Measurements from ENCODE around the gene PLEKHM2.

Gene PLEKHM2

GRCh38 chr1:15737324-15738319 is 53.5 kb downstream of the PLEKHM2 start:
- no peak for DNase-seq

GRCh38 chr1:15738416-15739113 is 54.4 kb downstream of the PLEKHM2 start:
- DNase-seq, result no peak

GRCh38 chr1:15739259-15739658 is 55.1 kb downstream of the PLEKHM2 start:
- DNase-seq, result no peak

- DNase-seq, result no peak
Measured at GRCh38 chr1:15739745-15740144, 55.6 kb downstream of the PLEKHM2 start.

DNA sequence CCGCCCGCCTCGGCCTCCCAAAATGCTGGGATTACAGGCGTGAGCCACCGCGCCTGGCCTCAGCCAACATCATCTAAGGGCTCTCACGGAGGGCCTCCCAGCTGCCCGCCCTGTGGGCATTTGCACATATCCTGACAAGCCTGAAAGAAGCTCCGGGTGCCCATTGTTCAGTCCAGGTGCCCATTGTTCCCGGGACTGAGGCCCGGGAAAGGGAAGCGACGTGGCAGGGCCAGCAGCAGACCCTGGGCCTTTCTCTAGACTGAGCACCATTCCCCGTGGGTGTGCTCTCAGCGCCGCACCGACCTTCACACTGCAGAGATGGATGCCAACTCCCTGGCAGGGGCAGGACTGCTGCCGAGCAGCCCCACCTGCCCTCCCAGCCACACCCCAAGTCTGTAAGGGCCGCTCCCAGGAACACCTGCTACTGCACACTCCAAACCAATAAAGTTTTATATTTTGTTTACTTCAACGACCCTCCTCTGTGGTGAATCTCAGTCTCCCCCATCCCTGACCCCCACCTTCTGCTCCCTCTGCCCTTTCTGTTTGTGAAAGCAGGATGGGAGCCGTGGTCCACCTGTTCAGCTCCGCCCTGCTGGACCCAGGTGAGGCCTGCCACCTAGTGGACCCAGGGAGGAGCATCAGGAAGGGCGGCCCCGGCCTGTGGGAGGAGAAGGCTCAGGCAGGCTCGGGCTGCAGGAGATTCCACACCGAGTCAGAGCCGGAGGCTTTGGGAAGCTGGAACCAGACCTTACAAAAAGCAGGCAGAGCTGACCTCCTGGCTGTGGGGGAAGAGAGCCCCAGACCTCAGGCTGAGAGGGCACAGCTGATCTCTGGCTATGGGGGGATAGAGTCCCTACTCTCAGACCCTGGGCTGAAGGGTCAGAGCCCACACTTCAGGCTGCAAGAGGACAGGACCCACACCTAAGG is 57.1 kb downstream of the PLEKHM2 start:
- DNase-seq, result peak in 53 of 58 donors; percentile 9 to 82 (median 39)

DNA sequence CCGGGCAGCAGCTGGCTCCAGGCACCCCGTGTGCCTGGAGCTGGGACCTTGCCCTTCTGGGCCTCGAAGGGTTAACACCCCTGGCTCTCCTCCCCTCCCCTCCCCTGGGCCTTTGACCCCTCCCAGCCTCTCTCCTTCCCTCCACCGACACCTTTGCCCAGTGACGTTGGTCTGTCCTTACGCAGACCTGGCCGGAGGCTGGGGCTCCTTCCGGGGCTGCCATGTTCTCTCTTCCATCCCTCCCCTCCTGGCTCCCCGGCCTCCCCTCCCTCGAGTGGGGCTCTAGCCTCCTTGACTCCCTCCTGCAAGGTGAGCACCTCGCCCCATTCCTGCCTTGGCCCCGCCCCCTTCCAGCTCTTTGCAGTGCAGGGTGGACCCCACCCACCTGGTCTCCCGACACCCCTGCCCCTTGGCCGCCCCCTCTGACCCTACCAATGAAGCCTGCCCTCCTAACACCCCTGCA is 58.2 kb downstream of the PLEKHM2 start, which contains the start of gene TMEM82:
TMEM82 (plus strand) TSS at position 161 of the 463 bp plus-strand sequence; CDS start at position 222, 61 bp downstream.
- DNase-seq, result no peak

DNA sequence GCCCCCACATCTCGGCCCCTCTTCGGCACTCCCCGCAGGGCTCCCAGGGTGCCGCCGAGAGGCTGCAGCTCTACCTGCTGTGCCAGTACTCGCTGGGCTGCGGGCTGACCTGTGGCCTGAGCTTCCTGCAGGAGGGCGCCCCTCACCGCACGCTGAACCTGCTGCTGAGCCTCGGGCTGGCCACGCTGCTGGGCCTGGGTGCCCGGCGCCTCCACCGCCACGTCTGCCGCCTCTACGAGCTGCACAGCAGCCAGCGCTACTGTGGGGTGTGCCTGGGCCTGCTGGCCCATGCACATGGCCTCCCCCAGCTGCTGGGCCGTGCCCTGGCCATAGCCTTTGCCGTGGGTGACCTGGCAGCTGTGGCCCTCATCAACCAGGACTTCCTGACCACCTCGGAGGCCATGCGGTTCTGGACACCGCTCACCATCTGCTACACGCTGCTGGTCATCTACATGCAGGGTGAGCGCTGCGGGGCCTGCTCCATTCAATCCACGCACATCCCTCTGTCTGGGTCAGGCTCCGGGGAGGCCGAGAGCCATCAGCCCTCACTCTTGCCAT is 60.1 kb downstream of the PLEKHM2 start:
- no peak for DNase-seq

GRCh38 chr1:15747378-15747777 is 63.3 kb downstream of the PLEKHM2 start:
- no peak for DNase-seq

GRCh38 chr1:15748264-15748663 is 64.1 kb downstream of the PLEKHM2 start:
- DNase-seq, result no peak

DNA sequence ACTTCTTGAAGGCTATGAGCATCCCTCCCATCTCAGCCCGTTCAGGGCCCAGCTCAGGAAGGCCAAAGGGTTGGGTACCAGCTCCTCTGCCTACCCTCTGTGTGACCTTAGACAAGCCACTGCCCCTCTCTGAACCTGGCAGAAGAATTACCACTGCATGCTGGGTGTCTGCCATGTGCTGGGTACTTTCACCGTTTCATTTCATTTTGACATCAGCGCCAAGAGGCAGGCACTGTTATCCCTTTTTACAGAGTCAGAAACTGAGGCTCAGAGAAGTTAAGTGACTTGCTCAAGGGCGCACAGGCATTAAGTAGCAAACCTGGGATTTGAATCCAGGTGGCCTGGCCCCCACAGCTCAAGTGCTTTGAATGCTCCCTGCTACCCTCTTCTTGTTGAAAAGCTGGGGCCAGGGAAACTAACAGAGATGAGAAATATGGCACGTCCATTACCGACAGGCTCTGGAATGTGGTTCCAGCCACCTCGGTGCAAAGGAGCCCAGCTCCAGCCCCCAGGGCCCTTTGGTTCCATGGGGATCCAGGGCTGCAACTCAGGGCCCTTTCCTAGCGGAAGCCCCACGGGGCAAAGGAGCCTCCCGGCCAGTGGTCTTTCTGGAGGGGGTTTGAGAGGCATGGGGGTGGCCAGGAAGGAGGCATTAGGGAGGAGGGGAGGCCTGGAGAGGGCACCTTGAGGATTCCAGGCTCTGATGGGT is 64.7 kb downstream of the PLEKHM2 start:
- no peak for DNase-seq

DNA sequence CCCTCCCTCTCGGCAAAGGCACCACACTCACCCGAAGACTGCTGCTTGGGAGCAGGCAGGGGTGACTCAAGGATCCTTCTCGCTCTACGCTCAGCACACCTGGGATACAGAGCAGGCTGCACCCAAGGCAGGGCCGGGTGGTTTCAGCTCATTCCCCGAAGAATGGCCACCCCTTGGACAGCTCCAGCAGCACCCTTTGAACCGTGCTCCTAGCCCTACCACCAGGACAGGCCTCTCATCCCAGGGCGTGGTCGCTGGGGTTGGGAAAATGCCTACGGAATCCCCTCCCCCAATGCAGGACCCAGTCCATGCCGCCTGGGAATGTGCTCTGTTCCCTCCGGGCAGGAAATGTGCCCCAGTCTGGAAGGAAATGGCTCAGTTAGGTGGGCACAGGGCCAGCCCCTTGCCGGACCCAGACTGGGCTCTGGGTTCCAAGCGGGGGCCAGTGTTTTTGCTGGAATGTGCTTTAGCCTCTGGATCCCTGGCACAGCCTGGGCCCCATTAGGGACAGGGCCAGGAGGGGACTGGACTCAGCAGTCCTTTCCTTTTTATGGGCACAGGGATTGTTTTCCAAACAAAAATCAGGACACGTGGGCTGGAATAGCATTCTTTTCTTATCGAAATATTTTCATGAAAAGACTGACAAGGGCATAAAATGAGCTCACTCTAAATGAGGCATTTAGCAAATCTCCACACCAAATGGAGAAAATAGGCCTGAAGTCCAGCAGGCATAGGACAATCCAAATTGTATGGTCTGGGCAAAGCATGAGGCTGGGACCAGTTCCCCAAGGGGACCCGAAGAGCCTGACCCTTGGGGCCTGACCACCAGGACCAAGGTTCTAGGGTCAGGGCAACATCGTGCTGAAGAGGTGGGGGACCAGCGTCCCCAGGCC is 65.5 kb downstream of the PLEKHM2 start:
- DNase-seq, result peak in 1 of 58 donors; percentile 29

GRCh38 chr1:15750924-15751323 is 66.8 kb downstream of the PLEKHM2 start:
- DNase-seq, result no peak

GRCh38 chr1:15751717-15752116 is 67.6 kb downstream of the PLEKHM2 start:
- DNase-seq, result no peak

GRCh38 chr1:15753776-15754175 is 69.7 kb downstream of the PLEKHM2 start:
- DNase-seq, result no peak

GRCh38 chr1:15755021-15755645 is 71.0 kb downstream of the PLEKHM2 start:
- DNase-seq, result no peak

DNA sequence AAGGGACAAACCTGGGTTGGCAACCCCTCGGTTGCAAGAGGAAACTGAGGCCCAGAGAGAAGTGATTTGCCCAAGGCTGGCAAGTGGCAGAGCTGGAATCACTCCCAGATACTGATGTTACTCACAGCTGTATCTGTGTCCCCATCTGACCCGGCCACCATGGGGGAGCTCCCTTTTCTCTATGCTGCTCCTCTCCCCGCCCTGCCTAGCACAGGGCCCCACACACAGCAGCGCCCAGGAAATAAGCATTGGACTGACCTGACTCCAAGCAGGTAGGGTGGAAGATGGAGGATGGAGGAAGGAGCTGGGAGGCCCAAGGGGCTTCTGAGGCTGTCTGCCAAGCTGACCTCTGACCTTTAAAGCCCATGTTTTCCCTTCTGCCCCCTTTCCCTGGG is 71.5 kb downstream of the PLEKHM2 start:
- DNase-seq, result peak in 1 of 58 donors; percentile 14

GRCh38 chr1:15756143-15757015 is 72.3 kb downstream of the PLEKHM2 start:
- peak in 6 of 58 donors; percentile 15 to 32 (median 26) for DNase-seq
